GM06990 (cell line): ENCODE results near the gene CCDC196.
"Not testable (repeated sequence)": the region's sequence is repeated elsewhere in the genome, so short reads cannot be mapped to it uniquely, and the experiment has no call there.

ENCODE experiments used
- DNase-seq: peaks from one replicate; pipeline ENCODE4 v3.0.0-alpha.2; 2011; ENCODE audit not compliant: insufficient read length; ENCODE audit errors: extremely low read depth
- H3K27me3 ChIP-seq: replicated peaks from 2 replicates; pipeline ENCODE4 v1.6.0; 2011; ENCODE audit warnings: low read length; ENCODE audit not compliant: control insufficient read depth, insufficient read depth
- H3K36me3 ChIP-seq: 2 replicates; pipeline ENCODE4 v1.5.1; 2011; ENCODE audit warnings: low read length; ENCODE audit not compliant: control insufficient read depth, insufficient read depth
- H3K4me3 ChIP-seq: replicated peaks from 2 replicates; pipeline ENCODE4 v1.5.1; 2011; ENCODE audit warnings: low read depth, mild to moderate bottlenecking, control low read depth, low read length
- CTCF ChIP-seq: IDR thresholded peaks from 2 replicates; pipeline ENCODE4 v1.5.1; 2011; ENCODE audit warnings: low read length, control low read depth, mild to moderate bottlenecking, inconsistent platforms; ENCODE audit not compliant: insufficient read depth, poor library complexity, severe bottlenecking

The CCDC196 gene

GRCh38 chr14:66514213-66514612 lies 28.0 kb downstream of the CCDC196 start:
- Histone ChIP-seq H3K4me3 (no peak overlapping the region), H3K27me3 (no peaks in the 10 kb centered on the region), H3K36me3 (no peaks in the 10 kb centered on the region)
- no peak for TF ChIP-seq CTCF
- no peak for DNase-seq

- Histone ChIP-seq H3K4me3 (no peak overlapping the region), H3K36me3 (no peaks in the 10 kb centered on the region), H3K27me3 (no peaks in the 10 kb centered on the region)
- TF ChIP-seq CTCF: no peak
- DNase-seq: no peak
These were observed 44.4 kb downstream of the CCDC196 start for GRCh38 chr14:66530526-66530925.

- no peak for TF ChIP-seq CTCF
- H3K36me3 ChIP-seq: no peaks in the 10 kb centered on the region
- H3K4me3 ChIP-seq: peak overlapping the region; percentile 35; the same call in 1 of the 2 replicates
- no peak for DNase-seq
- H3K27me3 ChIP-seq: no peaks in the 10 kb centered on the region
These were observed 52.9 kb downstream of the CCDC196 start for GRCh38 chr14:66539034-66539433.

GRCh38 chr14:66540038-66540437 lies 53.9 kb downstream of the CCDC196 start:
- no peak overlapping the region for H3K4me3 ChIP-seq
- no peak for DNase-seq
- no peaks in the 10 kb centered on the region for H3K27me3 ChIP-seq
- no peaks in the 10 kb centered on the region for H3K36me3 ChIP-seq
- TF ChIP-seq CTCF: no peak

GRCh38 chr14:66541627-66542026 lies 55.5 kb downstream of the CCDC196 start:
- DNase-seq: no peak
- Histone ChIP-seq H3K27me3 (no peaks in the 10 kb centered on the region), H3K4me3 (no peak overlapping the region), H3K36me3 (no peaks in the 10 kb centered on the region)
- TF ChIP-seq CTCF: no peak

GRCh38 chr14:66543996-66544395 lies 57.8 kb downstream of the CCDC196 start:
- DNase-seq: no peak
- Histone ChIP-seq H3K36me3 (no peaks in the 10 kb centered on the region), H3K27me3 (no peaks in the 10 kb centered on the region), H3K4me3 (no peak overlapping the region)
- TF ChIP-seq CTCF: no peak

GRCh38 chr14:66545191-66545590 lies 59.0 kb downstream of the CCDC196 start:
- not testable (repeated sequence) for H3K27me3 ChIP-seq, H3K4me3 ChIP-seq, H3K36me3 ChIP-seq, DNase-seq

GRCh38 chr14:66545751-66546150 lies 59.6 kb downstream of the CCDC196 start:
- H3K27me3 ChIP-seq: not testable (repeated sequence)

More at GRCh38 chr14:66545751-66546150, 59.6 kb downstream of the CCDC196 start:
- not testable (repeated sequence) for H3K4me3 ChIP-seq, DNase-seq, H3K36me3 ChIP-seq
